OCI-LY1 (cell line): ENCODE data around the gene PRSS33.

ENCODE experiments used
- EZH2 ChIP-seq: fragments of 200-600 bp; sonication (generic), shearing (Covaris generic); IDR thresholded peaks from 2 replicates; pipeline ENCODE4 v1.8.0; 2017; ENCODE audit warnings: borderline replicate concordance, mixed run types, mild to moderate bottlenecking, antibody characterized with exemption, low read length, moderate library complexity, mixed read lengths
- TF ChIP-seq, protein P1 (sequence below): fragments of 200-600 bp; sonication (generic), shearing (Covaris generic); IDR thresholded peaks from 2 replicates; pipeline ENCODE4 v1.5.1; 2017; ENCODE audit warnings: mild to moderate bottlenecking, antibody characterized with exemption, low read length, moderate library complexity, mixed read lengths

GRCh38 chr16:2831203-2831602, 43.8 kb upstream of the PRSS33 start:
- TF ChIP-seq, protein P1, sequence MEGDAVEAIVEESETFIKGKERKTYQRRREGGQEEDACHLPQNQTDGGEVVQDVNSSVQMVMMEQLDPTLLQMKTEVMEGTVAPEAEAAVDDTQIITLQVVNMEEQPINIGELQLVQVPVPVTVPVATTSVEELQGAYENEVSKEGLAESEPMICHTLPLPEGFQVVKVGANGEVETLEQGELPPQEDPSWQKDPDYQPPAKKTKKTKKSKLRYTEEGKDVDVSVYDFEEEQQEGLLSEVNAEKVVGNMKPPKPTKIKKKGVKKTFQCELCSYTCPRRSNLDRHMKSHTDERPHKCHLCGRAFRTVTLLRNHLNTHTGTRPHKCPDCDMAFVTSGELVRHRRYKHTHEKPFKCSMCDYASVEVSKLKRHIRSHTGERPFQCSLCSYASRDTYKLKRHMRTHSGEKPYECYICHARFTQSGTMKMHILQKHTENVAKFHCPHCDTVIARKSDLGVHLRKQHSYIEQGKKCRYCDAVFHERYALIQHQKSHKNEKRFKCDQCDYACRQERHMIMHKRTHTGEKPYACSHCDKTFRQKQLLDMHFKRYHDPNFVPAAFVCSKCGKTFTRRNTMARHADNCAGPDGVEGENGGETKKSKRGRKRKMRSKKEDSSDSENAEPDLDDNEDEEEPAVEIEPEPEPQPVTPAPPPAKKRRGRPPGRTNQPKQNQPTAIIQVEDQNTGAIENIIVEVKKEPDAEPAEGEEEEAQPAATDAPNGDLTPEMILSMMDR = no peak
- no peak for TF ChIP-seq EZH2
